Colonic mucosa (tissue), 4 donors: ENCODE data around the gene ACO2. TPM values are rescaled to one million over a fixed set of nuclear protein-coding genes. Genes with fewer than 3 reads are reported as not detected.

Experiments
- DNase-seq: peaks from one replicate; pipeline ENCODE4 v3.0.0-alpha.2; 2020
- H3K27ac ChIP-seq: fragments of 200-600 bp; one replicate; pipeline ENCODE4 v1.8.0; 2021
- H3K27me3 ChIP-seq: fragments of 200-600 bp; one replicate; pipeline ENCODE4 v1.8.0; 2021
- H3K36me3 ChIP-seq: fragments of 200-600 bp; one replicate; pipeline ENCODE4 v1.8.0; 2021
- H3K4me1 ChIP-seq: fragments of 200-600 bp; one replicate; pipeline ENCODE4 v1.8.0; 2021; ENCODE audit warnings: mild to moderate bottlenecking
- H3K4me3 ChIP-seq: fragments of 200-600 bp; one replicate; pipeline ENCODE4 v1.8.0; 2021
- H3K9ac ChIP-seq, 2 donors: one replicate each; pipeline ENCODE4 v1.7.0; 2013; ENCODE audit warnings: control low read depth in 2 of 2, low read depth in 2 of 2, low read length in 2 of 2
- H3K9me3 ChIP-seq: fragments of 200-600 bp; one replicate; pipeline ENCODE4 v1.8.0; 2021
- CTCF ChIP-seq: fragments of 200-600 bp; IDR thresholded peaks from one replicate; pipeline ENCODE4 v1.8.0; 2022; ENCODE audit warnings: antibody characterized with exemption, mild to moderate bottlenecking
- intact Hi-C: fragments of 100-400 bp; cut with DNase I; formaldehyde crosslinking; loops from one replicate; pipeline ENCODE4 v1.14.1; 2022
- total RNA-seq, 2 donors: library from RNA; stranded (reverse); fragmentation: NEBNext Ultra II Directional in 1 of 2; extraction: Animal tissue kit (Norgen Biotek cat#: 25700) in 1 of 2; gene quantifications; one replicate each; pipeline ENCODE4 v1.2.1, GENCODE V29; 2021
- donor health status: healthy.
- donor health status: DM: no; HTN: no; CAD: no.
- donor health status: DM: no; HTN: no; CAD: no.

The ACO2 gene
- total RNA-seq, 2 donors from 2014 or later = 254 to 268 TPM

GRCh38 chr22:41488596-41489385 is 19.9 kb downstream of the ACO2 start:
- intact Hi-C loops = no loop called here
- H3K27me3 ChIP-seq = no peaks in the 10 kb centered on the region
- H3K27ac ChIP-seq = no peak overlapping the region
- no peaks in the 10 kb centered on the region for H3K36me3 ChIP-seq
- no peaks in the 10 kb centered on the region for H3K9me3 ChIP-seq
- H3K4me1 ChIP-seq = peaks cover 4% of the 10 kb centered on the region
- TF ChIP-seq CTCF = no peak
- no peak overlapping the region for H3K9ac ChIP-seq
- no peak overlapping the region for H3K4me3 ChIP-seq
- DNase-seq = no peak

GRCh38 chr22:41491374-41492100 is 22.6 kb downstream of the ACO2 start:
- H3K9ac ChIP-seq = no peak overlapping the region

GRCh38 chr22:41498303-41498835 is 29.5 kb downstream of the ACO2 start:
- H3K9me3 ChIP-seq = no peaks in the 10 kb centered on the region
- no peaks in the 10 kb centered on the region for H3K36me3 ChIP-seq
- DNase-seq = no peak
- H3K27me3 ChIP-seq = no peaks in the 10 kb centered on the region
- no peaks in the 10 kb centered on the region for H3K4me1 ChIP-seq
- no peak overlapping the region for H3K4me3 ChIP-seq
- intact Hi-C loops = no loop called here
- no peak overlapping the region for H3K9ac ChIP-seq
- no peak overlapping the region for H3K27ac ChIP-seq
- no peak for TF ChIP-seq CTCF

More at GRCh38 chr22:41491374-41492100, 22.6 kb downstream of the ACO2 start:
- no peaks in the 10 kb centered on the region for H3K27me3 ChIP-seq
- H3K4me3 ChIP-seq = no peak overlapping the region
- TF ChIP-seq CTCF = no peak
- no peak overlapping the region for H3K27ac ChIP-seq
- H3K36me3 ChIP-seq = no peaks in the 10 kb centered on the region
- DNase-seq = no peak
- H3K9me3 ChIP-seq = no peaks in the 10 kb centered on the region
- H3K4me1 ChIP-seq = no peaks in the 10 kb centered on the region
- intact Hi-C loops = no loop called here

- Histone ChIP-seq H3K36me3 (no peaks in the 10 kb centered on the region), H3K27ac (no peak overlapping the region)
- DNase-seq = no peak
Measured at GRCh38 chr22:41499624-41500280, 30.8 kb downstream of the ACO2 start.

More at GRCh38 chr22:41499624-41500280, 30.8 kb downstream of the ACO2 start:
- Histone ChIP-seq H3K4me3 (no peak overlapping the region), H3K4me1 (no peaks in the 10 kb centered on the region), H3K27me3 (no peaks in the 10 kb centered on the region), H3K9me3 (no peaks in the 10 kb centered on the region), H3K9ac (peak overlapping the region in 1 of 2 donors; percentile 12)
- no peak for TF ChIP-seq CTCF
- intact Hi-C loops = no loop called here
